ENCODE measurements around the gene SNAP47.
"Not testable (repeated sequence)": the region's sequence is repeated elsewhere in the genome, so short reads cannot be mapped to it uniquely, and the experiment has no call there.

The SNAP47 gene

GRCh38 chr1:227734856-227735538, at the start of gene SNAP47, which contains the start of gene JMJD4:
Gene SNAP47 (plus strand): TSS chr1:227735435. CDS start chr1:227747737, 12,302 bp downstream.
Gene JMJD4 (minus strand): TSS chr1:227735302. CDS start chr1:227735273, 29 bp downstream.
- DNase-seq (ENCODE audit: low read depth) = peak; percentile 64

DNA sequence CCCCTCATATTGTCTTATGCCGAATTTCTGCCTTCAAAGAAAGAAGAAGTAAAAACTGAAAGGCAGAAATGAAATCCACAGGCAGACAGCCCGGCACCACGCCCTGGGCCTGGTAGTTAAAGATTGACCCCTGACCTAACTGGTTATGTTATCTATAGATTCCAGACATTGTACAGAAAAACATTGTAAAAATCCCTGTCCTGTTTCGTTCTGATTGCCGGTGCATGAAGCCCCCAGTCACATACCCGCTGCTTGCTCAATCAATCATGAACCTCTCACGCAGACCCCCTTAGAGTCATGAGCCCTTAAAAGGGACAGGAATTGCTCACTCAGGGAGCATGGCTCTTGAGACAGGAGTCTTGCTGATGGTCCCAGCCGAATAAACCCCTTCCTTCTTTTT, 49.4 kb upstream of the SNAP47 start:
- no peak for DNase-seq (ENCODE audit: low read depth)

- no peak for DNase-seq (ENCODE audit: low read depth)
These were observed 37.8 kb upstream of the SNAP47 start for GRCh38 chr1:227697321-227697864.

DNA sequence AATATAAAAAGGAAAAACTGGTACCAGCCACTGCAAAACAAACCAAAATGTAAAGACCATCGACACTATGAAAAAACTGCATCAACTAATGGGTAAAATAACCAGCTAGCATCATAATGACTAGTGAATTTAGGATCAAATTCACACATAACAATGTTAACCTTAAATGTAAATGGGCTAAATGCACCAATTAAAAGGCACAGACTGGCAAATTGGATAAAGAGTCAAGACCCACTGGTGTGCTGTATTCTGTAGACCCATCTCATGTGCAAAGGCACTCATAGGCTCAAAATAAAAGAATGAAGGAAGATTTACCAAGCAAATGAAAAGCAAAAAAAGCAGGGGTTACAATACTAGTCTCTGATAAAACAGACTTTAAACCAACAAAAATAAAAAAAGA, 33.6 kb upstream of the SNAP47 start:
- not testable (repeated sequence) for DNase-seq (ENCODE audit: low read depth)

DNA sequence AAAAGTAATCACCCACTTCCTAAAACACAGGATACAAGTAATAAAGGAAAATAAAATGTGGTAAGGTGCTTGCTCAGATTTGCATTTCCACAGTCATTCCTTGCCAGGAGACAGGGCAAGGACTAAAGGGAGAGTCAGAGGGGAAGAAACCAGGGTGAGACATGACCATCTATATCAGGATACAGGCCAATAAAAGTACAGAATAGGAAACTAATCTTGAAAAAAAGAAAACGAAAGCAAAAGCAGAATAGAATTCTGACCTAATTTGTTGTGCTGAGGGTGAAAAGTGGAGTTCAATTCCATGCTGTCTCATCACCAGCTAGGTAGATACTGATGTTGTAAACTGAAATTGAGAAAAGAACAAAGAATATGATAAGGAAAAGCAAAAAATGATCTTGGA, 27.4 kb upstream of the SNAP47 start:
- DNase-seq (ENCODE audit: low read depth) = no peak

DNA sequence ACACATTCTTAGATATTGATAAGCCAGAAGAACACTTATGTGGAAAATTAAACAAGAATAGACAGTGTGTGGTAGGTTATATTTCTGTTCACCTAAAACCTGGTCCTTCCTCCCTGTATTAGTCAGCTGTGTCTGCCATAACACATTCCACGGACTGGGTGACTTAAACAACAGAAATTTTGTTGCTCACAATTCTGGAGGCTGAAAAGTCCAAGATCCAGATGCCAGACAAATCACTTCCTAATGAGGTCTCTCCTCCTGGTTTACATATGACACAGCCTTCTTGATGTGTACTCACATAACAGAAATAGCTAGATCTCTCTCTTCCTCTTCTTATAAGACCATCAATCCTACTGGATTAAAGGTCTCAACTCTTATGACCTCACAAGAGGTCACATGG, 25.8 kb upstream of the SNAP47 start:
- DNase-seq (ENCODE audit: low read depth) = no peak

GRCh38 chr1:227710474-227710873, 24.8 kb upstream of the SNAP47 start:
- not testable (repeated sequence) for DNase-seq (ENCODE audit: low read depth)

- no peak for DNase-seq (ENCODE audit: low read depth)
These were observed 22.6 kb upstream of the SNAP47 start for GRCh38 chr1:227712648-227713047.

GRCh38 chr1:227718932-227719331, 16.3 kb upstream of the SNAP47 start:
- DNase-seq (ENCODE audit: low read depth) = no peak

- no peak for DNase-seq (ENCODE audit: low read depth)
These were observed 11.8 kb upstream of the SNAP47 start for GRCh38 chr1:227723474-227723873.

DNA sequence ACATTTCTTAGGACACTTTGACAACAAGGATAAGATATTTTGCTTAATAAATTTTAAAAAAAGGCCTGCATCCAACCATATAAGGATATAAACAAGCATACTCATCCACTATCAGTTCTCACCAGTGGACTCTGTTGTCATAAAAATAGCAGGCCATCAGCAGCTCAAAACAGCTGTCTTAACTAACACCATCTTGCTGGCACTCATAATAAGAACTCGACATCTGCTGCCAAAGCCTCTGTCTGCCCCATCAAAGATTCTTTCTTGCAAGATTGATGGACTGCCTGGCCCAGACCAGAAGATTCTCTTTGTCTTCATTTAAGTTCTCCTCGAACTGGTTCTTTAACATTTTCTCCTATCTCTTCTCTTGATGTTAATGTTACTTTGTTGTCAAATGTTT, 10.2 kb upstream of the SNAP47 start:
- no peak for DNase-seq (ENCODE audit: low read depth)

DNA sequence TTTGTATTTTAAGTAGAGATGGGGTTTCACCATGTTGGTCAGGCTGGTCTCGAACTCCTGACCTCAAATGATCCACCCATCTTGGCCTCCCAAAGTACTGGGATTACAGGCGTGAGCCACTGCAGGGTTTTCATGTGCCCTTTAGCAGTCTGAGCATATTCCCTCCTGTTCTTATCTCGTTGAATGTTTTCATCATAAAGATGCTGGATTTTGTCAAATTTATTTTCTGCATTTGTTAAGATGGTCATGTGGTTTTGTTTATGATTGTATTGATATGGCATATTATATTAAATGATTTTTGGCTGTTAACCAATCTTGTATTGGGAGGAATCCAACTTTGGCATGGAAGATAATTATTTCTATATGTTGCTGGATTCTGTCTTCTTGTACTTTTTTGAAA, 8.9 kb upstream of the SNAP47 start:
- DNase-seq (ENCODE audit: low read depth) = no peak

- no peak for DNase-seq (ENCODE audit: low read depth)
These were observed 8.2 kb upstream of the SNAP47 start for GRCh38 chr1:227726924-227727599.

GRCh38 chr1:227728059-227728891, 7.0 kb upstream of the SNAP47 start:
- DNase-seq (ENCODE audit: low read depth) = no peak

- DNase-seq (ENCODE audit: low read depth) = no peak
These were observed 6.4 kb upstream of the SNAP47 start for GRCh38 chr1:227728892-227729143.

DNA sequence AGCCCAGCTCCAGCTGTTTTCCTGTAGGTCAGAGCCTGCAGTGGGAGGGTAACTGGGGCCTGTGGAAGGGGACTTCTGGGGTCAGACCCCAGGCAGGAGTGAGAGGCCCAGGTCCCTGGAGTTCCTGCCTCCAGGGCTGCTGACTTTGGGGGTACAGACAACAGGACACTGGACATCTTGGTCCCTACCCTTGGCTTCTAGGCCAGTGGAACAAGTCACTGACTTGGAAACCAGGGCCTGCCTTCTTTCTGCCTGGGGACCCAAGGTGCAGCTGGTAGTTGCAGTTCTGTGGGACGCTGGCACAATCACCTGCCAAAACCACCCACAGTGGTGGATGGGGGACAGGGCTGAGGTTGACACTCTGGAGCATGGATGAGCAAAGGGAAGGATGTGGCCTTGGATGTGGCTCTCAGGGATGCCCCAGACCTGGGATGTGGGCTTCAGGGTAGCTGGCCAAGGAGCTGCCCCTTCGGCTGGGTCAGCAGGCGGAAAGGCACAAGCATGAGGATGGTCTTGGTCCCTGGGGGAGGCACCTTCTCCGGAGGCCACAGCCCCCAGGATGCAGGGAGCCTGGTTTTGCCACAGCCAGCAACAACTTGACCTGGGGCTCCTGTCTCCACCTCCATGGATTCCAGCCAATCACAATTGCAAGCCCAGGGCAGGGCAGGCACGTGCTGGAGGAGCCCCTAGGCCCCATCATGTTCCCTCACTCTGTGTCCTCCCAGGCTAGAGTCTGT, 5.9 kb upstream of the SNAP47 start:
- no peak for DNase-seq (ENCODE audit: low read depth)

DNA sequence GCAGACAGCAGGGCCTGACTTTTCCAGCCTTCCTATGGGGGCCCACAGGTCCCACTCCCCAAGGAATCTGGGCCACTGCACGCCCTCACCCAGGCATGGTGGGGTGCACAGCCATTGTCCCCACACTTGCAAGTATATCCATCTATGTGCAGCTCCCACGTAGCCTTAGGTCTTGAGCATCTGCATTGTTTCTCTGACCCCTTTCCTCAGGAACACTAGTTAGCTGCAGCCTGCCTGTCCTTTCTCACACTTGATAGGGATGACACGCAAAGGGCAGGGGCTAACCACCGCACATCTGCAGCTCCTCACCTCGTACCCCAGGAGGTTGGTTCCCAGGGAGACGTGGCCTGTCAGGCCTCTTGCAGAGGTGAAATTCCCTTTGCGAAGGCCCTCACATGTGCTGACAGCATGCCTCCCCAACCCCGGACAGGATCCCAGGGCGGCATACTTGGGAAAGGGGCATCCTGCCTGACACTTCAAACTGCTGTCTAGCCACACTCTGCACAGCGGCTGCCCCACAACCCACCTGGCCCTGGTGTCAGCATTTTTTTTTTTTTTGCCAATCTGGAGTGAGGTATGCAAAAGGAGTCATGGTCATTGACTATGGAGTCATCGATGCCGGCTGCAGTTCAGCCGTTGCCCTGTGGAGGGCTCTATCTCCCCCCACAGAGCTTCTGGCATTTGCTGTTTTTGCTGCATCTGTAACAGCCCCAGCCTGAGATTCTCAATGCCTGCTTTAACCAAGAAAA, 5.2 kb upstream of the SNAP47 start:
- peak; percentile 9 for DNase-seq (ENCODE audit: low read depth)

DNA sequence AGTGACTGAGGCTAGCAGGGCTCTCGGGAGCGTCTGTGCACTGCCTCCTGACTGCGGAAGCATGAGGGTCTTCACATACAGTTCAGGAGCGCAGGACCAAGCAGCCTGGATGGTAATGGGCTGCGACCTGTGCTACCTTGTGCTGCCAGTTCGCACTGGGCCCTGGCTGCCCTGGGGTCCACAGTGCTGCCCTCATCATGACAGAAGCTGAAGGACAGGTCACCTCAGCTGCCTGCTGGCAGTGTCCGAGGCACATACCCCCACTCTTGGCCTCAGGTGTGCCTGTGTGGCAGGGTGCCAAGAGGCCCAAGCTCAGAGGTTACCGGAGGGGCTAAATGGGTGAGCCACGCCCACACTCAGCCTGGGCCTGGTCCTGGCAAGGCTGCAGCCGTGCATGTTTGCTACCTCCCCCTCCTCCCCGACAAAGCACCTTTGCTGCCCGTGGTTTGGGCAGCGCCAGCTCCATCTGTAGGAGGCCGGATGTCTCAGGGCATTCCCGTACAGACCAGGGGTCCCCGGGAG, 4.5 kb upstream of the SNAP47 start:
- no peak for DNase-seq (ENCODE audit: low read depth)

- DNase-seq (ENCODE audit: low read depth) = no peak
These were observed 4.0 kb upstream of the SNAP47 start for GRCh38 chr1:227731241-227731677.

DNA sequence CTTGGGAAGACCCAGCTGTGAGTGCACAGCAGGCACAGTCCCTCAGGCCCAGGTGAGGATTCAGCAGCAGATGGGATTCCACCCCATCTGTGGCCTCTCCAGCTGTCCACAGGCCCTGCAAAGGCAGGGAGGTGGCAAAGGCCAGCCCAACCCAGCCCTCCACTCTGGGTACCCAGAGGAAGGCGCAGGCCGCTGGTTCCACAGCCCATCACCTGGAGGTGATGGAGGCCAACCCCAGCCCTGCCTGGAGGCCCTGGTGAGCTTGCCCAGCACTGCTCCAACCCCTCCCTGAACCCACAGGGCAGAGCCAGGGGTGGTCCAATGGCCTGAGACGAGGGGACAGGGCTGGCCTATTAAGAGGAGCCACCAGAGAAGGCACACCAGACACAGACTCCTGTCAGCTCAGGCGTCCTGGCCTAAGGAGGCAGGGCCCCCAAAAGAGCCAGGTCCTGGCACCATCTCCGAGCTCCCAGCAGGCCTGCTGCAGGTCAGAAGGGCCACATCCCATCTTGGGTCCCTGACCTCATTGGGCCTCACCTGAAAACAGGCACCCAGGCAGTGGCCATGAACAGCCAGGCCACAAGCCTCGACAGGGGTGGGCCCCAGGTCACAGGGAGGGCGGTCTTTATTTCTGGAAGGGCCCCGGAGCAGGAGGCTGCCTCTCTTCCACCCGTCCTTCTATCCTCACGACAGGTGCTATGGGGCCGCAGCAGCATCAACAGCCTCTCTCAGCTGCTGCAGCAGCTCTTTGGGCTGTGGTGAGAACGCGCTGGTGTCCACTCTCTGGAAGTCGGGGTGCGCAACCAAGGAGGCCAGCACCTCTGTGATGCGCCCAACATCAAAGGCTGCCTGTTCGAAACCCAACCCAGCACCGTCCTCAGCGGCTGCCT, 3.3 kb upstream of the SNAP47 start:
- DNase-seq (ENCODE audit: low read depth) = no peak

Measured in HS-27A (cell line).